Fibroblast of villous mesenchyme (primary cell): Measurements from ENCODE around the gene VAV3. TPM values are rescaled to one million over a fixed set of nuclear protein-coding genes. Genes with fewer than 3 reads are reported as not detected.

Source experiments
- DNase-seq: peaks from one replicate; pipeline ENCODE4 v3.0.0-alpha.2; 2010; ENCODE audit warnings: low read depth
- H3K4me3 ChIP-seq: 2 replicates; pipeline ENCODE4 v1.5.1; 2011; ENCODE audit warnings: low read depth, mild to moderate bottlenecking, low read length
- CTCF ChIP-seq: IDR thresholded peaks from 2 replicates; pipeline ENCODE4 v1.5.1; 2012; ENCODE audit warnings: low read depth, mild to moderate bottlenecking, low read length; ENCODE audit not compliant: insufficient read depth
- total RNA-seq: library from RNA; depleted of rRNA; stranded (reverse); fragments of >200 nt; gene quantifications from 2 replicates; pipeline ENCODE4 v1.2.3, GENCODE V29; 2012

VAV3 gene
- total RNA-seq, 1 donor = 0.43 TPM

- DNase-seq = no peak
- no peak for TF ChIP-seq CTCF
- H3K4me3 ChIP-seq = no peak overlapping the region
Observed at GRCh38 chr1:107835151-107835670, 129.8 kb downstream of the VAV3 start.

GRCh38 chr1:107833061-107833460 lies 131.9 kb downstream of the VAV3 start:
- no peak for DNase-seq
- H3K4me3 ChIP-seq = no peak overlapping the region
- no peak for TF ChIP-seq CTCF

GRCh38 chr1:107831921-107832320 lies 133.1 kb downstream of the VAV3 start:
- no peak for DNase-seq
- no peak for TF ChIP-seq CTCF
- no peak overlapping the region for H3K4me3 ChIP-seq

GRCh38 chr1:107830526-107830925 lies 134.5 kb downstream of the VAV3 start:
- DNase-seq = no peak
- TF ChIP-seq CTCF = no peak

GRCh38 chr1:107830075-107830474 lies 134.9 kb downstream of the VAV3 start:
- TF ChIP-seq CTCF = no peak
- H3K4me3 ChIP-seq = no peak overlapping the region
- no peak for DNase-seq

More at GRCh38 chr1:107830526-107830925, 134.5 kb downstream of the VAV3 start:
- no peak overlapping the region for H3K4me3 ChIP-seq

- no peak for TF ChIP-seq CTCF
- no peak overlapping the region for H3K4me3 ChIP-seq
- no peak for DNase-seq
Observed at GRCh38 chr1:107829036-107829770, 135.8 kb downstream of the VAV3 start.
